ENCODE measurements around the gene MCM8.

DNA sequence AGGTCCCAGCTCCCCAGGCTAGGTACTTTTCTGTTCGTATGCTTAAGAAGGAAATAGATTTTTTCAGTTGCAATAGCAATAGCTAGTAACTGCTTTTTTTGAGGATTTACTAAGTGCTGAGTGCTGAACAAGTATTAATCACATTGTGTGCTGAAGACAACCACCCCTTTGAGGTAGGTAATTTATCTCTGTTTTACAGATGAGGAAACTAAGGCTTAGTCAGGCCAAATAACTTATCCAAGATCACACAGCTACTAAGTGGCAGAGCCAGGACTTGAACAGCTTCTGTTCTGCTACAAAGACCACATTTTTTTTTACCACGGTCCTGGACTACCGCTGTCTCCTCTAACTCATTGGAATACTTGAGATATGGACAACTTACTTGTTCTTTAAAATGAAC lies 63.6 kb downstream of the MCM8 start:
- TF ChIP-seq EP300 (IDR thresholded peaks at IDR 0.05) (no peak), POLR2A (IDR thresholded peaks at IDR 0.05) (no peak)
- TF ChIP-seq, protein P1, sequence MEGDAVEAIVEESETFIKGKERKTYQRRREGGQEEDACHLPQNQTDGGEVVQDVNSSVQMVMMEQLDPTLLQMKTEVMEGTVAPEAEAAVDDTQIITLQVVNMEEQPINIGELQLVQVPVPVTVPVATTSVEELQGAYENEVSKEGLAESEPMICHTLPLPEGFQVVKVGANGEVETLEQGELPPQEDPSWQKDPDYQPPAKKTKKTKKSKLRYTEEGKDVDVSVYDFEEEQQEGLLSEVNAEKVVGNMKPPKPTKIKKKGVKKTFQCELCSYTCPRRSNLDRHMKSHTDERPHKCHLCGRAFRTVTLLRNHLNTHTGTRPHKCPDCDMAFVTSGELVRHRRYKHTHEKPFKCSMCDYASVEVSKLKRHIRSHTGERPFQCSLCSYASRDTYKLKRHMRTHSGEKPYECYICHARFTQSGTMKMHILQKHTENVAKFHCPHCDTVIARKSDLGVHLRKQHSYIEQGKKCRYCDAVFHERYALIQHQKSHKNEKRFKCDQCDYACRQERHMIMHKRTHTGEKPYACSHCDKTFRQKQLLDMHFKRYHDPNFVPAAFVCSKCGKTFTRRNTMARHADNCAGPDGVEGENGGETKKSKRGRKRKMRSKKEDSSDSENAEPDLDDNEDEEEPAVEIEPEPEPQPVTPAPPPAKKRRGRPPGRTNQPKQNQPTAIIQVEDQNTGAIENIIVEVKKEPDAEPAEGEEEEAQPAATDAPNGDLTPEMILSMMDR (IDR thresholded peaks at IDR 0.05): no peak

Measured in upper lobe of left lung (tissue), 4 donors.